Activated CD8-positive, alpha-beta T cell treated with anti-CD3 and anti-CD28 coated beads, Interleukin-2, amount 10 ng/mL, durations not matched to agents 7 days and 5 days (primary cell): ENCODE measurements around the gene RSL1D1. TPM values are rescaled to one million over a fixed set of nuclear protein-coding genes. Genes with fewer than 3 reads are reported as not detected.
"Not testable (repeated sequence)": the region's sequence is repeated elsewhere in the genome, so short reads cannot be mapped to it uniquely, and the experiment has no call there.

ENCODE experiments used
- ATAC-seq: fragments of 150-1000 bp; cut with Tn5 transposase; one replicate; pipeline ENCODE4 v1.10.0; 2021; ENCODE audit warnings: moderate library complexity
- CTCF ChIA-PET: fragments of 350-600 bp; sonication (Branson Sonifier 250); formaldehyde crosslinking; loops from one replicate; lab custom pipeline; 2021; ENCODE audit warnings: antibody characterized with exemption; lab: Charles Lee
- POLR2A ChIA-PET: fragments of 350-600 bp; sonication (Branson Sonifier 250); formaldehyde crosslinking; loops from one replicate; lab custom pipeline; 2021; ENCODE audit warnings: antibody characterized with exemption; lab: Charles Lee
- DNase-seq: peaks from one replicate; pipeline ENCODE4 v3.0.0-alpha.2; 2020
- H3K27ac Mint-ChIP-seq: one replicate; pipeline ENCODE4 v1.8.0; 2021; ENCODE audit warnings: mild to moderate bottlenecking, mixed read lengths
- H3K27me3 Mint-ChIP-seq: one replicate; pipeline ENCODE4 v1.8.0; 2021; ENCODE audit warnings: low read depth, mixed read lengths
- H3K36me3 Mint-ChIP-seq: one replicate; pipeline ENCODE4 v1.8.0; 2021; ENCODE audit warnings: low read depth, mixed read lengths
- H3K4me1 Mint-ChIP-seq: one replicate; pipeline ENCODE4 v1.8.0; 2021; ENCODE audit warnings: low read depth, mixed read lengths
- H3K4me3 Mint-ChIP-seq: one replicate; pipeline ENCODE4 v1.8.0; 2021; ENCODE audit warnings: mild to moderate bottlenecking, mixed read lengths
- H3K9me3 Mint-ChIP-seq: one replicate; pipeline ENCODE4 v1.8.0; 2022; ENCODE audit warnings: mixed read lengths; ENCODE audit not compliant: insufficient read depth
- total RNA-seq, 2 experiments: library from RNA; stranded (reverse); gene quantifications; one replicate each; pipeline ENCODE4 v1.2.3, GENCODE V29; 2021

The RSL1D1 gene
- total RNA-seq, 2 experiments from 2014 or later = 156 to 158 TPM

- DNase-seq, CTCF ChIA-PET: not testable (repeated sequence)
Observed at GRCh38 chr16:11818970-11819369, 32.4 kb downstream of the RSL1D1 start.

GRCh38 chr16:11816123-11816522 is 35.2 kb downstream of the RSL1D1 start:
- DNase-seq = no peak
- ChIA-PET POLR2A (interaction anchor here (0.7 kb wide), 1 partner anchor 78 kb away, joined by 6 read pairs; no protein-coding TSS in a partner anchor), CTCF (interaction anchor here (1.4 kb wide), 1 partner anchor 284 kb away, joined by 5 read pairs; no protein-coding TSS in a partner anchor)
- H3K27me3 Mint-ChIP-seq = no peaks in the 10 kb centered on the region
- H3K9me3 Mint-ChIP-seq = no peaks in the 10 kb centered on the region
- no peak for ATAC-seq
- H3K36me3 Mint-ChIP-seq = no peaks in the 10 kb centered on the region
- no peak overlapping the region for H3K4me3 Mint-ChIP-seq
- no peak overlapping the region for H3K27ac Mint-ChIP-seq
- H3K4me1 Mint-ChIP-seq = peaks cover 5% of the 10 kb centered on the region

More at GRCh38 chr16:11818970-11819369, 32.4 kb downstream of the RSL1D1 start:
- H3K4me3 Mint-ChIP-seq, H3K36me3 Mint-ChIP-seq, H3K27ac Mint-ChIP-seq, H3K9me3 Mint-ChIP-seq, H3K27me3 Mint-ChIP-seq, ATAC-seq, POLR2A ChIA-PET, H3K4me1 Mint-ChIP-seq: not testable (repeated sequence)

GRCh38 chr16:11814800-11815199 is 36.5 kb downstream of the RSL1D1 start:
- H3K4me1 Mint-ChIP-seq = peaks cover 13% of the 10 kb centered on the region
- ATAC-seq, H3K27ac Mint-ChIP-seq, H3K9me3 Mint-ChIP-seq, H3K27me3 Mint-ChIP-seq, H3K4me3 Mint-ChIP-seq, DNase-seq, H3K36me3 Mint-ChIP-seq: not testable (repeated sequence)
- ChIA-PET POLR2A (interaction anchor here (0.6 kb wide), 1 partner anchor 101 kb away, joined by 3 read pairs; no protein-coding TSS in a partner anchor), CTCF (interaction anchor here (0.6 to 1.4 kb wide), 3 partner anchors 17 to 283 kb away, joined by 3 to 5 read pairs (median 3); no protein-coding TSS in a partner anchor)

- Mint-ChIP-seq H3K4me1 (peaks cover 9% of the 10 kb centered on the region), H3K27me3 (peaks cover 3% of the 10 kb centered on the region), H3K4me3 (no peak overlapping the region), H3K27ac (no peak overlapping the region), H3K36me3 (no peaks in the 10 kb centered on the region), H3K9me3 (no peaks in the 10 kb centered on the region)
- ChIA-PET POLR2A (interaction anchor here (0.8 to 1.3 kb wide), 2 partner anchors 9 to 15 kb away, joined by 3 to 6 read pairs; partner anchors contain the start of gene ZC3H7A), CTCF (interaction anchor here (2.1 kb wide), 1 partner anchor 9 kb away, joined by 11 read pairs; the partner anchor contains the start of gene ZC3H7A)
- ATAC-seq (no peak), DNase-seq (no peak)
Observed at GRCh38 chr16:11806721-11807120, 44.6 kb downstream of the RSL1D1 start.

GRCh38 chr16:11805556-11805955 is 45.8 kb downstream of the RSL1D1 start:
- H3K4me3 Mint-ChIP-seq = no peak overlapping the region
- H3K27me3 Mint-ChIP-seq = peaks cover 3% of the 10 kb centered on the region
- no peak overlapping the region for H3K27ac Mint-ChIP-seq
- DNase-seq (no peak), ATAC-seq (no peak)
- peaks cover 14% of the 10 kb centered on the region for H3K4me1 Mint-ChIP-seq
- CTCF ChIA-PET = no interaction called here
- H3K36me3 Mint-ChIP-seq = no peaks in the 10 kb centered on the region
- POLR2A ChIA-PET = no interaction called here
- no peaks in the 10 kb centered on the region for H3K9me3 Mint-ChIP-seq

GRCh38 chr16:11801481-11802021 is 49.8 kb downstream of the RSL1D1 start:
- Mint-ChIP-seq H3K4me1 (peaks cover 36% of the 10 kb centered on the region), H3K36me3 (peaks cover 5% of the 10 kb centered on the region), H3K27ac (no peak overlapping the region), H3K9me3 (no peaks in the 10 kb centered on the region), H3K4me3 (no peak overlapping the region), H3K27me3 (peaks cover 3% of the 10 kb centered on the region)
- DNase-seq = no peak
- no peak for ATAC-seq
- ChIA-PET CTCF (no interaction called here), POLR2A (no interaction called here)

- DNase-seq (no peak), ATAC-seq (no peak)
- Mint-ChIP-seq H3K27me3 (no peaks in the 10 kb centered on the region), H3K27ac (peak overlapping the region; percentile 62), H3K4me1 (peaks cover 44% of the 10 kb centered on the region), H3K4me3 (no peak overlapping the region), H3K9me3 (no peaks in the 10 kb centered on the region), H3K36me3 (peaks cover 13% of the 10 kb centered on the region)
- CTCF ChIA-PET = interaction anchor here (1.6 to 5.8 kb wide), 2 partner anchors 9 to 16 kb away, joined by 6 to 124 read pairs; no protein-coding TSS in a partner anchor
- POLR2A ChIA-PET = interaction anchor here (5.1 to 9.5 kb wide), 2 partner anchors 16 to 58 kb away, joined by 28 to 149 read pairs; partner anchors contain the start of gene TXNDC11
Observed at GRCh38 chr16:11800382-11800718, 51.0 kb downstream of the RSL1D1 start.

- DNase-seq (no peak), ATAC-seq (no peak)
- peaks cover 50% of the 10 kb centered on the region for H3K4me1 Mint-ChIP-seq
- H3K36me3 Mint-ChIP-seq = peaks cover 18% of the 10 kb centered on the region
- H3K27ac Mint-ChIP-seq = peak overlapping the region; percentile 62
- POLR2A ChIA-PET = interaction anchor here (5.1 to 9.5 kb wide), 2 partner anchors 15 to 57 kb away, joined by 28 to 149 read pairs; partner anchors contain the start of gene TXNDC11
- no peaks in the 10 kb centered on the region for H3K9me3 Mint-ChIP-seq
- H3K27me3 Mint-ChIP-seq = no peaks in the 10 kb centered on the region
- peak overlapping the region; percentile 39 for H3K4me3 Mint-ChIP-seq
- CTCF ChIA-PET = interaction anchor here (0.6 to 5.8 kb wide), 4 partner anchors 8 to 373 kb away, joined by 3 to 124 read pairs (median 6); no protein-coding TSS in a partner anchor
Observed at GRCh38 chr16:11799509-11800381, 51.6 kb downstream of the RSL1D1 start.

GRCh38 chr16:11799017-11799381 is 52.3 kb downstream of the RSL1D1 start:
- Mint-ChIP-seq H3K27me3 (no peaks in the 10 kb centered on the region), H3K9me3 (no peaks in the 10 kb centered on the region), H3K4me1 (peaks cover 57% of the 10 kb centered on the region), H3K27ac (peak overlapping the region; percentile 98), H3K36me3 (peaks cover 26% of the 10 kb centered on the region), H3K4me3 (peak overlapping the region; percentile 95)
- CTCF ChIA-PET = interaction anchor here (1.4 to 5.8 kb wide), 6 partner anchors 15 to 849 kb away, joined by 3 to 124 read pairs (median 10); partner anchors contain the start of gene TXNDC11
- POLR2A ChIA-PET = interaction anchor here (1.1 to 9.5 kb wide), 3 partner anchors 14 to 56 kb away, joined by 3 to 149 read pairs (median 28); partner anchors contain the start of gene TXNDC11
- DNase-seq (no peak), ATAC-seq (no peak)

- ChIA-PET CTCF (interaction anchor here (0.8 to 5.8 kb wide), 24 partner anchors 9 to 848 kb away, joined by 3 to 124 read pairs (median 5); partner anchors contain the start of gene TXNDC11), POLR2A (interaction anchor here (0.7 to 9.5 kb wide), 17 partner anchors 9 to 840 kb away, joined by 3 to 149 read pairs (median 4); partner anchors contain the start of genes RSL1D1, SOCS1 and TXNDC11)
- DNase-seq = no peak
Observed at GRCh38 chr16:11797957-11798299, 53.4 kb downstream of the RSL1D1 start.

More at GRCh38 chr16:11797957-11798299, 53.4 kb downstream of the RSL1D1 start:
- Mint-ChIP-seq H3K27me3 (no peaks in the 10 kb centered on the region), H3K36me3 (peaks cover 30% of the 10 kb centered on the region), H3K4me3 (peak overlapping the region; percentile 95), H3K27ac (peak overlapping the region; percentile 98), H3K4me1 (peaks cover 65% of the 10 kb centered on the region), H3K9me3 (no peaks in the 10 kb centered on the region)
- ATAC-seq = no peak
